Right lobe of liver (tissue), 4 donors: Measurements from ENCODE around the gene CD200R1.

Experiments used
- POLR2A ChIP-seq: fragments of 450-650 bp; IDR thresholded peaks from one replicate; pipeline ENCODE4 v1.6.1; 2017; ENCODE audit warnings: antibody characterized with exemption, mild to moderate bottlenecking
- TF ChIP-seq, protein P1 (sequence below), 4 donors: fragments of 200-600 bp in 3 of 4; fragments of 450-650 bp in 1 of 4; IDR thresholded peaks; one replicate each; pipeline versions ENCODE4 v1.5.1 to v1.8.0; 2016 to 2022; ENCODE audit warnings: antibody characterized with exemption in 4 of 4, mild to moderate bottlenecking in 2 of 4
- donor health status: DM: no; HTN: no; CAD: no.
- donor health status: DM: no; HTN: no; CAD: no.
- donor health status: DM: no; HTN: yes; CAD: no.

DNA sequence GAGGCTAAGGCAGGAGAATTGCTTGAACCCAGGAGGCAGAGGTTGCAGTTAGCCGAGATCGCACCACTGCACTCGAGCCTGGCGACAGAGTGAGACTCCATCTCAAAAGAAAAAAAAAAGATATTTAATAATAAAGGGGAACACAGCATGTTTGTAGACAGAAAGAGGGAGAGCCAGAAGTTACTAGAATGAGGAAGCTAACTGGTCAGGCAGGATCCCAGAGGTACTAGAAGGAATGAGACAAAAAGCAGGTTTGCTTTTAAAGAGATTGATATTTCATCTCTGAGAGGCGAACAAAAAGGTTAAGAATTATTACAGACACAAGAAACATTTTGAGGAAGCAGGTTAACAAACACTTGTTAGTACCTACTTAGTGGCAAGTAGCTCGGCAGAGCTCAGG lies 9.2 kb downstream of the CD200R1 start:
- no peak for TF ChIP-seq POLR2A
- TF ChIP-seq, protein P1, sequence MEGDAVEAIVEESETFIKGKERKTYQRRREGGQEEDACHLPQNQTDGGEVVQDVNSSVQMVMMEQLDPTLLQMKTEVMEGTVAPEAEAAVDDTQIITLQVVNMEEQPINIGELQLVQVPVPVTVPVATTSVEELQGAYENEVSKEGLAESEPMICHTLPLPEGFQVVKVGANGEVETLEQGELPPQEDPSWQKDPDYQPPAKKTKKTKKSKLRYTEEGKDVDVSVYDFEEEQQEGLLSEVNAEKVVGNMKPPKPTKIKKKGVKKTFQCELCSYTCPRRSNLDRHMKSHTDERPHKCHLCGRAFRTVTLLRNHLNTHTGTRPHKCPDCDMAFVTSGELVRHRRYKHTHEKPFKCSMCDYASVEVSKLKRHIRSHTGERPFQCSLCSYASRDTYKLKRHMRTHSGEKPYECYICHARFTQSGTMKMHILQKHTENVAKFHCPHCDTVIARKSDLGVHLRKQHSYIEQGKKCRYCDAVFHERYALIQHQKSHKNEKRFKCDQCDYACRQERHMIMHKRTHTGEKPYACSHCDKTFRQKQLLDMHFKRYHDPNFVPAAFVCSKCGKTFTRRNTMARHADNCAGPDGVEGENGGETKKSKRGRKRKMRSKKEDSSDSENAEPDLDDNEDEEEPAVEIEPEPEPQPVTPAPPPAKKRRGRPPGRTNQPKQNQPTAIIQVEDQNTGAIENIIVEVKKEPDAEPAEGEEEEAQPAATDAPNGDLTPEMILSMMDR (IDR thresholded peaks at IDR 0.05) = no peak
